ENCODE measurements around the gene PIEZO2.

- TF ChIP-seq CTCF (IDR thresholded peaks at IDR 0.05) (no peak), POLR2A (IDR thresholded peaks at IDR 0.05) (no peak)
Observed at GRCh38 chr18:11055721-11056120, 93.6 kb downstream of the PIEZO2 start.

All from upper lobe of left lung (tissue), 4 donors.